ENCODE data around the gene ZFPM1.

The ZFPM1 gene

GRCh38 chr16:88502776-88503280 is 49.7 kb downstream of the ZFPM1 start:
- DNase-seq, result no peak

GRCh38 chr16:88503374-88503770 is 50.3 kb downstream of the ZFPM1 start:
- no peak for DNase-seq

GRCh38 chr16:88503771-88504488 is 50.9 kb downstream of the ZFPM1 start:
- no peak for DNase-seq

- no peak for DNase-seq
Observed at GRCh38 chr16:88504489-88505404, 51.7 kb downstream of the ZFPM1 start.

- no peak for DNase-seq
Observed at GRCh38 chr16:88505405-88506082, 52.5 kb downstream of the ZFPM1 start.

- DNase-seq, result no peak
Observed at GRCh38 chr16:88506723-88507122, 53.6 kb downstream of the ZFPM1 start.

GRCh38 chr16:88507231-88507743 is 54.2 kb downstream of the ZFPM1 start:
- no peak for DNase-seq

- DNase-seq, result no peak
Observed at GRCh38 chr16:88508376-88508867, 55.3 kb downstream of the ZFPM1 start.

- no peak for DNase-seq
Observed at GRCh38 chr16:88508868-88509748, 56.0 kb downstream of the ZFPM1 start.

- no peak for DNase-seq
Observed at GRCh38 chr16:88509749-88510069, 56.6 kb downstream of the ZFPM1 start.

- DNase-seq, result no peak
Observed at GRCh38 chr16:88510091-88510994, 57.3 kb downstream of the ZFPM1 start.

GRCh38 chr16:88511060-88511459 is 58.0 kb downstream of the ZFPM1 start:
- no peak for DNase-seq

GRCh38 chr16:88511906-88512305 is 58.8 kb downstream of the ZFPM1 start:
- DNase-seq, result no peak

- no peak for DNase-seq
Observed at GRCh38 chr16:88512728-88513696, 59.9 kb downstream of the ZFPM1 start.

GRCh38 chr16:88514070-88514469 is 61.0 kb downstream of the ZFPM1 start:
- DNase-seq, result no peak

- no peak for DNase-seq
Observed at GRCh38 chr16:88514526-88515232, 61.6 kb downstream of the ZFPM1 start.

- no peak for DNase-seq
Observed at GRCh38 chr16:88515371-88515770, 62.3 kb downstream of the ZFPM1 start.

GRCh38 chr16:88515925-88516594 is 63.0 kb downstream of the ZFPM1 start:
- no peak for DNase-seq

Measured in fibroblast of skin of right quadriceps (primary cell).